Type B pancreatic cell (in vitro differentiated cells): ENCODE measurements around the gene NET1. TPM values are rescaled to one million over a fixed set of nuclear protein-coding genes. Genes with fewer than 3 reads are reported as not detected.

Experiments used
- DNase-seq: peaks from one replicate; pipeline ENCODE4 v3.0.0; 2021; ENCODE audit warnings: mixed read lengths; ENCODE audit not compliant: unreplicated experiment; ENCODE audit errors: extremely low spot score
- H3K27ac Mint-ChIP-seq: 2 replicates; pipeline ENCODE4 v1.8.0; 2021; ENCODE audit warnings: mild to moderate bottlenecking, mixed read lengths
- H3K27me3 Mint-ChIP-seq: 2 replicates; pipeline ENCODE4 v1.8.0; 2021; ENCODE audit warnings: mixed read lengths
- H3K36me3 Mint-ChIP-seq: 2 replicates; pipeline ENCODE4 v1.8.0; 2021; ENCODE audit warnings: mixed read lengths
- H3K4me1 Mint-ChIP-seq: one replicate; pipeline ENCODE4 v1.8.0; 2021; ENCODE audit warnings: mixed read lengths; ENCODE audit not compliant: unreplicated experiment
- H3K4me3 Mint-ChIP-seq: 2 replicates; pipeline ENCODE4 v1.8.0; 2021; ENCODE audit warnings: mild to moderate bottlenecking, mixed read lengths
- H3K9me3 Mint-ChIP-seq: 2 replicates; pipeline ENCODE4 v1.8.0; 2021; ENCODE audit warnings: mixed read lengths
- total RNA-seq: library from RNA; stranded (reverse); gene quantifications from 2 replicates; pipeline ENCODE4 v1.2.1, GENCODE V29; 2021; ENCODE audit warnings: low replicate concordance
- TF ChIP-seq, protein P1 (sequence below): fragments of 200-600 bp; sonication (generic); conservative IDR thresholded peaks from 2 replicates; pipeline ENCODE4 v1.5.0; 2021; ENCODE audit warnings: antibody characterized with exemption, mild to moderate bottlenecking

The NET1 gene
- total RNA-seq, 1 donor from 2014 or later: 105 TPM

GRCh38 chr10:5500910-5501309 is 88.6 kb downstream of the NET1 start:
- DNase-seq: no peak
- H3K36me3 Mint-ChIP-seq: no peaks in the 10 kb centered on the region
- H3K4me1 Mint-ChIP-seq: peaks cover 33% of the 10 kb centered on the region
- TF ChIP-seq, protein P1, sequence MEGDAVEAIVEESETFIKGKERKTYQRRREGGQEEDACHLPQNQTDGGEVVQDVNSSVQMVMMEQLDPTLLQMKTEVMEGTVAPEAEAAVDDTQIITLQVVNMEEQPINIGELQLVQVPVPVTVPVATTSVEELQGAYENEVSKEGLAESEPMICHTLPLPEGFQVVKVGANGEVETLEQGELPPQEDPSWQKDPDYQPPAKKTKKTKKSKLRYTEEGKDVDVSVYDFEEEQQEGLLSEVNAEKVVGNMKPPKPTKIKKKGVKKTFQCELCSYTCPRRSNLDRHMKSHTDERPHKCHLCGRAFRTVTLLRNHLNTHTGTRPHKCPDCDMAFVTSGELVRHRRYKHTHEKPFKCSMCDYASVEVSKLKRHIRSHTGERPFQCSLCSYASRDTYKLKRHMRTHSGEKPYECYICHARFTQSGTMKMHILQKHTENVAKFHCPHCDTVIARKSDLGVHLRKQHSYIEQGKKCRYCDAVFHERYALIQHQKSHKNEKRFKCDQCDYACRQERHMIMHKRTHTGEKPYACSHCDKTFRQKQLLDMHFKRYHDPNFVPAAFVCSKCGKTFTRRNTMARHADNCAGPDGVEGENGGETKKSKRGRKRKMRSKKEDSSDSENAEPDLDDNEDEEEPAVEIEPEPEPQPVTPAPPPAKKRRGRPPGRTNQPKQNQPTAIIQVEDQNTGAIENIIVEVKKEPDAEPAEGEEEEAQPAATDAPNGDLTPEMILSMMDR: no peak
- H3K27me3 Mint-ChIP-seq: no peaks in the 10 kb centered on the region
- no peak overlapping the region for H3K4me3 Mint-ChIP-seq
- no peak overlapping the region for H3K27ac Mint-ChIP-seq
- H3K9me3 Mint-ChIP-seq: no peaks in the 10 kb centered on the region

- no peaks in the 10 kb centered on the region for H3K27me3 Mint-ChIP-seq
- no peaks in the 10 kb centered on the region for H3K9me3 Mint-ChIP-seq
- H3K27ac Mint-ChIP-seq: no peak overlapping the region
- H3K36me3 Mint-ChIP-seq: no peaks in the 10 kb centered on the region
- TF ChIP-seq, protein P1: no peak
- H3K4me1 Mint-ChIP-seq: peaks cover 32% of the 10 kb centered on the region
- H3K4me3 Mint-ChIP-seq: no peak overlapping the region
- no peak for DNase-seq
Observed at GRCh38 chr10:5502061-5502521, 89.7 kb downstream of the NET1 start.

GRCh38 chr10:5502571-5503476 is 90.5 kb downstream of the NET1 start:
- Mint-ChIP-seq H3K27me3 (no peaks in the 10 kb centered on the region), H3K4me1 (peaks cover 32% of the 10 kb centered on the region), H3K9me3 (no peaks in the 10 kb centered on the region), H3K4me3 (peak overlapping the region; percentile 39), H3K27ac (peak overlapping the region; percentile 45), H3K36me3 (no peaks in the 10 kb centered on the region)
- TF ChIP-seq, protein P1: no peak
- no peak for DNase-seq

DNA sequence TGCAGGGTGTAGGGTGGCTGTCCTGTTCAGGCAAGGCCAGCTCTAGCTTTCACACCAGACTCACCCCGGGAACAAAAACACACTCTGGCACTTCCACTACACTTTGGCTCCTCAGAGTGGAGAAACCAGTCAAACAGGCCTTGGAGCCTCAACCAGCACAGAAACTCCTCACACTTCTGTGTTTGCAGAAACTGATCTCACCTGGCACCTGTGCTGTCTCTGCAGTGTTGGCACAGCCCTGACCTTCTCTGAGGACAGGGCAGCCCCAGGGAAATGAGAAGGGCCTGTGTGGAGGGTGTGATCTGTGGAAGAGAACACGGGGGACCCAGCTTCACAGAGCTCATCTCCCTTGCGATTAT is 91.1 kb downstream of the NET1 start:
- Mint-ChIP-seq H3K4me3 (peak overlapping the region; percentile 39), H3K9me3 (no peaks in the 10 kb centered on the region), H3K27ac (peak overlapping the region; percentile 45), H3K36me3 (no peaks in the 10 kb centered on the region), H3K4me1 (peaks cover 32% of the 10 kb centered on the region), H3K27me3 (no peaks in the 10 kb centered on the region)
- TF ChIP-seq, protein P1: no peak
- DNase-seq: no peak

DNA sequence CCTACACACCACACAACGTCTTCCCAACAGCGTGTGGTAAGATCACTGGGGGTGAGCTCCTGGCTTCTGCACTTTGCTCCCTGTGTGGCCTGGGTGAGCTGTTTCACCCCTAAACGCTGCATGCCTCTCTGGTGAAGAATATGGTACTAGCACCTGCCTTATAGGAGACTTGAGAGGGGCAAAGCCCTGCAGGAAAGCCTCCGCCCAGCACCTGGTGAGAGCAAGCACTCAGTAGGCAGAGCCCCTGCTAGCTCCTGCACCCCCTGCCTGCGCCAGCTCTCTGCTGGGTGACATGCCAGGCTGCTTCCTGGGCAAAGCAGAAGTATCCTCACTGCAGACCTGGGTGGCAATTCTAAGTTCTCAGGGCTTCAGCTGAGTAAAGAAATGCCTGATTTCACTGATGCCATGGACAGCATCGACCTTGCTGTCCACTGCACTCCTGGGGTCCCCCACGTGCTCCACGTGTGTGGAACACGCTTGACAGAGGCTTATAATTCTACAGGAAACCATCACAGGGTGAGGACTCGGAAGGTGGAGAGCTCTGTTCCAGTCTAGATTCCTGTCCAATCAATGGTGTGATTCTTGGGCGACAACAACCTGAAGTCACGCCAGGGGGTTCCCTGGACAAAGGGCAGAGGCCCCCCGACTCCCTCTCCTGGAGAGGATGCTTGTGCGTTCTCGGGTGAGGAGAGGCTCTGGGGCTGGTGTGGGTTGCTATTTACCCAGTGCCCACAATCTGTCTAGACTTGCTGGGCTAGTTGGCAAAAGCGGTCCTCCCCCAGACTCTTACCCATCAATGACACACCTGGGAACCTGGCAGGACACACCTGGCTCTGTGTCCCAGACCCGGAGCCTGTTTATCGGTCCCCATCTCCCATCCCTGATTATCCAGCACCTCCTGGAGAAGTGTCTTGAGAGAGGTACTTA is 92.1 kb downstream of the NET1 start:
- Mint-ChIP-seq H3K4me3 (no peak overlapping the region), H3K36me3 (no peaks in the 10 kb centered on the region), H3K27ac (peak overlapping the region; percentile 45), H3K27me3 (no peaks in the 10 kb centered on the region), H3K4me1 (peaks cover 32% of the 10 kb centered on the region), H3K9me3 (no peaks in the 10 kb centered on the region)
- DNase-seq: no peak
- TF ChIP-seq, protein P1: no peak
